ENCODE data around the gene TUBG1. TPM values are rescaled to one million over a fixed set of nuclear protein-coding genes. Genes with fewer than 3 reads are reported as not detected.

The TUBG1 gene
- polyA plus RNA-seq, 1 donor (not counting 4 experiments of a cell fraction or from before 2014, with no cell fraction given) = 54.8 TPM

DNA sequence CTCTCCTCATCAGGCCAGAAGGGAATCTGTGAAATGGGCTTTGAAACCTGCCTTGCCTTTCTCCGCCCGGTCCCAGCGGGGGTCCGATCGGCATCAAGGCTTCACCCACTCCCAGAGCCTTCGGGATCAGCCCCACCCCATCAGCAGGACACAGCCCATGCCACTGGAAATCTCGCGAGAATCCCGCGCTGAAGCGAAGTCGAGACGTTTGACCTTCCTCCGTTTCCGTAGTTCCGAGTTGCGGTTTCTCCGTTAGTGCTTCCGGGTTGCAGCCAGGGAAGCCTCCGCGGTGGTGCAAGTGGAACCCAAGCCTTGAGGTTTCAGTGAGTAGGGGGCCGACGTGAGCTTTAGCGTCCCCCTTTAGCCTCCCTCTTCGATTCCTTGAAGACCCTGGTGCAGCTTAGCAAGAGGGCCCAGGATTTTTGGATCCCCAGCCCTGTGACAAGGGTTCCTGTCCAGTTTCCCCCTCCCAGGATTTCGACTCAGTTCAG is 47.5 kb upstream of the TUBG1 start, which contains the start of gene COASY:
TSS of gene COASY (plus strand) at position 252 of the 491 bp plus-strand sequence. CDS start 475 bp downstream, outside the sequence.
- dilution Hi-C loops (cut with MboI; ENCODE audit: extremely low pct_ligation_motif_present, low sequenced_read_pairs) = no loop called here
- Histone ChIP-seq H2AFZ (ENCODE audit: control insufficient read depth, low read length) (peak within 1 kb of the TSS; percentile 73), H3K4me2 (ENCODE audit: control insufficient read depth, extremely low read depth, insufficient read depth, low read depth, low read length) (peak within 1 kb of the TSS; percentile 83), H3K79me2 (ENCODE audit: control insufficient read depth, insufficient read depth, low read length) (peaks cover 22% of the 10 kb centered on the region), H3K27ac (ENCODE audit: control insufficient read depth, insufficient read depth, low read length) (peak within 1 kb of the TSS; percentile 88), H3K36me3 (ENCODE audit: control insufficient read depth in 2 of 2, extremely low read depth in 1 of 2, insufficient read depth in 2 of 2, low read length in 2 of 2) (peaks cover 10 to 28% of the 10 kb centered on the region in 2 experiments), H4K20me1 (ENCODE audit: control insufficient read depth, extremely low read depth, insufficient read depth, low read length) (no peaks in the 10 kb centered on the region), H3K9me3 (ENCODE audit: control insufficient read depth, low read depth, low read length) (no peaks in the 10 kb centered on the region), H3K9ac (ENCODE audit: control insufficient read depth, extremely low read depth, insufficient read depth, low read length) (peak within 1 kb of the TSS; percentile 94), H3K4me1 (ENCODE audit: control insufficient read depth, extremely low read depth, insufficient read depth, low read length) (peaks cover 27% of the 10 kb centered on the region), H3K9me1 (ENCODE audit: control insufficient read depth, extremely low read depth, insufficient read depth, low read length) (no peaks in the 10 kb centered on the region), H3K4me3 (ENCODE audit: control insufficient read depth in 2 of 3, extremely low read depth in 1 of 3, insufficient read depth in 2 of 3, low read depth in 1 of 3, low read length in 3 of 3) (peak within 1 kb of the TSS; percentile 78 to 97 (median 96)), H3K27me3 (ENCODE audit: control insufficient read depth, extremely low read depth, insufficient read depth, low read length) (no peaks in the 10 kb centered on the region)
- no peak for TF ChIP-seq CTCF (optimal IDR thresholded peaks at IDR 0.05 in 1 of 3, IDR thresholded peaks at IDR 0.05 in 1 of 3, conservative IDR thresholded peaks at IDR 0.05 in 1 of 3; ENCODE audit: extremely low read depth in 1 of 3, insufficient read depth in 2 of 3, low read length in 3 of 3)
- FAIRE-seq (peak; percentile 79), DNase-seq (ENCODE audit: low read depth, low spot score) (peak; percentile 82)

DNA sequence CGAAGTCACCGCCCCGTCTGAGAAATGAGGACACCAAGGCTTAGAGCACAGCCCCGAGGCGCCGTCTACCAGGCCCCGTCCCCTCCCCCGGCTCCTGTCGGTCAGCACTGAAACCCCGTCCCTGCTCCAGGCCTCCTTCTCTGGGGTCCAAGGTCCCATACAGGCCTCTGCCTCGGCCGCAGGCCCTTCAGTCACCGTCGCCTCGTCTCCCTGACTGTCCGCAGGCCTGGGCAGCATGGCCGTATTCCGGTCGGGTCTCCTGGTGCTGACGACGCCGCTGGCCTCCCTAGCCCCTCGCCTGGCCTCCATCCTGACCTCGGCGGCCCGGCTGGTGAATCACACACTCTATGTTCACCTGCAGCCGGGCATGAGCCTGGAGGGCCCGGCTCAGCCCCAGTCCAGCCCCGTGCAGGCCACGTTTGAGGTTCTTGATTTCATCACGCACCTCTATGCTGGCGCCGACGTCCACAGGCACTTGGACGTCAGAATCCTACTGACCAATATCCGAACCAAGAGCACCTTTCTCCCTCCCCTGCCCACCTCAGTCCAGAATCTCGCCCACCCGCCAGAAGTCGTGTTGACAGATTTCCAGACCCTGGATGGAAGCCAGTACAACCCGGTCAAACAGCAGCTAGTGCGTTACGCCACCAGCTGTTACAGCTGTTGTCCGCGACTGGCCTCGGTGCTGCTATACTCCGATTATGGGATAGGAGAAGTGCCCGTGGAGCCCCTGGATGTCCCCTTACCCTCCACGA is 46.9 kb upstream of the TUBG1 start:
- no peaks in the 10 kb centered on the region for H4K20me1 ChIP-seq (ENCODE audit: control insufficient read depth, extremely low read depth, insufficient read depth, low read length)
- H2AFZ ChIP-seq (ENCODE audit: control insufficient read depth, low read length) = no peak overlapping the region
- H3K79me2 ChIP-seq (ENCODE audit: control insufficient read depth, insufficient read depth, low read length) = peaks cover 28% of the 10 kb centered on the region
- no peaks in the 10 kb centered on the region for H3K9me1 ChIP-seq (ENCODE audit: control insufficient read depth, extremely low read depth, insufficient read depth, low read length)
- H3K4me2 ChIP-seq (ENCODE audit: control insufficient read depth, extremely low read depth, insufficient read depth, low read depth, low read length) = peak overlapping the region; percentile 83
- peak in 1 of 3 experiments; percentile 10 for TF ChIP-seq CTCF (optimal IDR thresholded peaks at IDR 0.05 in 1 of 3, IDR thresholded peaks at IDR 0.05 in 1 of 3, conservative IDR thresholded peaks at IDR 0.05 in 1 of 3; ENCODE audit: extremely low read depth in 1 of 3, insufficient read depth in 2 of 3, low read length in 3 of 3)
- no peak for TF ChIP-seq EZH2 (IDR thresholded peaks at IDR 0.05; ENCODE audit: low read length)
- H3K36me3 ChIP-seq (ENCODE audit: control insufficient read depth in 2 of 2, extremely low read depth in 1 of 2, insufficient read depth in 2 of 2, low read length in 2 of 2) = peaks cover 10 to 28% of the 10 kb centered on the region in 2 experiments
- H3K27ac ChIP-seq (ENCODE audit: control insufficient read depth, insufficient read depth, low read length) = peak overlapping the region; percentile 88
- FAIRE-seq (no peak), DNase-seq (ENCODE audit: low read depth, low spot score) (no peak)
- peak overlapping the region; percentile 94 for H3K9ac ChIP-seq (ENCODE audit: control insufficient read depth, extremely low read depth, insufficient read depth, low read length)
- dilution Hi-C loops (cut with MboI; ENCODE audit: extremely low pct_ligation_motif_present, low sequenced_read_pairs) = no loop called here
- no peaks in the 10 kb centered on the region for H3K27me3 ChIP-seq (ENCODE audit: control insufficient read depth, extremely low read depth, insufficient read depth, low read length)
- peak overlapping the region; percentile 78 to 97 (median 96) for H3K4me3 ChIP-seq (ENCODE audit: control insufficient read depth in 2 of 3, extremely low read depth in 1 of 3, insufficient read depth in 2 of 3, low read depth in 1 of 3, low read length in 3 of 3)
- H3K4me1 ChIP-seq (ENCODE audit: control insufficient read depth, extremely low read depth, insufficient read depth, low read length) = peaks cover 28% of the 10 kb centered on the region
- H3K9me3 ChIP-seq (ENCODE audit: control insufficient read depth, low read depth, low read length) = no peaks in the 10 kb centered on the region

All from keratinocyte (primary cell).